Urothelium cell line (cell line): Measurements from ENCODE around the gene CHMP5.

Experiments used
- DNase-seq: peaks from one replicate; pipeline ENCODE4 v3.0.0; 2011; ENCODE audit warnings: low spot score, mixed read lengths
- FAIRE-seq: peaks from 2 replicates; lab custom pipeline; 2011; peaks lifted over from hg19 to GRCh38; lab: Jason Lieb, UNC

Gene CHMP5

DNA sequence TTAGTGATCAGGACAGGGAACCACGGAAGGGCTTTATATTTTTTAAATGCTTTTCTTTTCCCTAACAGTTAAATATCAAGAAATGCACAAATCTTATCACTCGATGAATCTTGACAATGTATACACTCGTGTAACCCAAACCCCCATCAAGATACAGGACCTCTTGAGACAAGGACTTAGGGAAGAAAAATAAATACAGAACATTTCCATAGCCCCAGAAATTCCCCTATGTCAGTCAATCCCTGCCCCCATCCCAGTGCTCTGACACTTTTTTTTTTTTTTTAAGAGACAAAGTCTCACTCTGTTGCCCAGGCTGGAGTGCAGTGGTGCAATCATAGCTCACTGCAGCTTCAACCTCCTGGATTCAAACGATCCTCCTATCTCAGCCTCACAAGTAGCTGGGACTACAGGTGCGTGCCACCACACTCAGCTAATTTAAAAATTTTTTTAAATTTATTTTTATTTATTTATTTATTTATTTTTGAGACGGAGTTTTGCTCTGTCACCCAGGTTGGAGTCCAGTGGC, 22.2 kb upstream of the CHMP5 start:
- FAIRE-seq, result no peak
- no peak for DNase-seq

DNA sequence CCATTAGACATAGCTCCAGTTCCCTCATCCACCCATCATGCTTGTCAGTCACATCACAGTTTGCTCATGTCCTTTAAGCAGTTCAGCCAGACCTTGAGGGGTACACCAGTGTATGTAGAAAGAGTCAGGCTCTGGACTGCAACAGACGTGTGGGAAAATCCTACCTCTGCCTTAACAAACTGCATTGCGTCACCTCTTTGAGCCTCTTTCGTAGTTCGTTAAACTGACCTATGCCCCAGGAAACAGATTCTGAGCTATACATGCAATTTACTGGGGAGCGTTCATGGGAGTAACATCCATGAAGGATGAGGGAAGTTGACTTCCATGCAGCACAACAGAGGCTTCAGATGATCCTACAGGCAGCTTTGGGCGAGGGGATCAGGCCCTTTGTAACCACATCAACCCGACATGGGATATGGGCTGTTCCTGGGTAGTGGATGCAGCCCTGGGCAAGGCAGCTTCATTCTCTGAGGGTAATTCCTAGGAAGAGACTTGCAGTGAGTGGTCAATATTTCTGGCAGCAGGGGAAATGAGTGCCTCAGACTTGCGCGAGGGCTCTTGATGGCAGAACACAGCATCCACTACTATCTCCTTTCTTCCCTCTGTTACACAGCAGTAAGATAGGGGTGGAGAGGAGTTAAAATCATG, 20.6 kb upstream of the CHMP5 start:
- FAIRE-seq (no peak), DNase-seq (no peak)

DNA sequence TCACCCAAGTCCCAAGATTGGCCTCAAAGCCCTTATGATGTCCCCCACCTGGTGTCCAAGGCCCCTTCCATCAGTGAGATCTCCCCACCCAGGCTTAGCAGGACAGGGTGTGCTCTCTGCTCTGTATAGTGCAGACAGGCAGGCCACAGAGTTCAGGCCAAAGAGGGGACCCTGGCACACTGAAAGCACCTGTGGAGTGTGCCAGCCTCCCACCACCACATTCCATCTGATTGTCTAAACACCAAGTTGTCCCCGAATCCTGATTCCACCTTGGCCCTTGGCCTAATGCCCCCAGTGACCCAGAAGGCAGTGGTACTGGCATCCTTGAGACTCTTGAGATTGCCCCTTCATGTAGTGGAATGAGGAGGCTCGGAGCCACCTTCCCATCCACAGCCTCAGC, 19.5 kb upstream of the CHMP5 start:
- no peak for FAIRE-seq

DNA sequence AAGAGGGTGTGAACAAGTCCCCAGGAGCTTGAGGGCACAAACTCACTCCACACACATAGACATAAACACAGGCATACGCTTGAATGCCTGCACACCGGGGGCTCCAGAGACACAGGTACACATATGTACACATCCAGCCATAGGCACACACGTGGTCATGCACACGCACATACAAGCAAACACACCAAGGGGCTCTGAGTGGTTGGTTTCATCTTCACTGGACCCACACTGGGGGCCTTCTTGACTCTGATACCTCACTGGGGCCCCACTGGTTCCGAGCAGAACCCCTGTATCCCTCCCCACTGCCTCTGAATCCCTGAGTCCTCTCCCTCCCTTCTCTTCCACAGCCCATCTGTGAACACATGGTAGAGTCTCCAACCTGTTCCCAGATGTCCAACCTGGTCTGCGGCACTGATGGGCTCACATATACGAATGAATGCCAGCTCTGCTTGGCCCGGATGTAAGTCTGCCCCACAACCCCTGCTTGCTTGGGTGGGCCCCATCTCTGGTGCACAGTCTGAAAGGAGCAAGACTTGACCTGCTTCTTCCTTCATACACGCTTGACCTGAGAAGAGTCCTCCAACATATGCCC, 18.5 kb upstream of the CHMP5 start:
- DNase-seq (no peak), FAIRE-seq (no peak)

More for the DNA sequence above, 19.5 kb upstream of the CHMP5 start:
- DNase-seq, result no peak

DNA sequence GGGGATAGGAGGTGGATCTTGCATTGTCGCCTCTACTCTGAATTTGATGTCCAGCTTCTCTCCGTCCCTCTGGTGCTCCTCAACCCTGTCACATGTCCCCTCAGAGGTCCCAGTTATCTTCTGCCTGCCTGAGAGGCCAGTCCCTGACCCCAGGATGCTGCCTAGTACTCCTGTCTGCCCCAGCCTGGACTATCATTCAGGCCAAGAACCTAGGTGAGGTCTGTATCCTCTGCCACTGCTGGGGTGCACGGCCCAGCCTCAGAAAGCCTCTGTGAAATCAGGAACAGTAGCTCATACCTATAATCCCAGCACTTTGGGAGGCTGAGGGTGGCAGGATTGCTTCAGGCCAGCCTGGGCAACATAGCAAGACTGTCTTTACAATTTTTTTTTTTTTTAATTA, 16.2 kb upstream of the CHMP5 start:
- DNase-seq (no peak), FAIRE-seq (no peak)

DNA sequence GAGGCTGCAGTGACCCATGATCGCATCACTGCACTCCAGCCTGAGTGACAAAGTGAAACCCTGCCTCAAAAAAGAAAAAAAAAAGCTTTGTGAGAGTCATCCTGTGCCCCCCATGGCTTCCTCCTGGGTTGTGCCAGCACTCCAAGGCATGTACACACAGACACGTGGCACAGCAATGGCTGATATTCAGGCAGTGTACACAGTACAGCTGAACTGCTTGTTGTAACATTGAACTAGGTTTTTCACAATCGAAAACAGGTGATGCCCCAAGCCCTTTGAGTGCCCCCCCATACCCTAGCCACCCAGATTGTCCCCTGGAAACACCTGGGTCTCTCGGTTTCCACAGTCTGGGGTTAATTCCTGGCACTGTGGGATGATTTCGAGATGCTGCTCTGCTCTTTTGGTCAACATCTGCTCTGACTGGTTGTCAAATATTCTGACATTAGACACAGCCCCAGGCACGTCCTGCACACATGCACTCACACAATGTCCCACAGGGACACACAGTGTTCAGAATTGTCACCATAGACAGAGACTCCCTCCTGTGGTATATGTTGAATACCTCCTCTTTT, 15.7 kb upstream of the CHMP5 start:
- FAIRE-seq, result no peak

DNA sequence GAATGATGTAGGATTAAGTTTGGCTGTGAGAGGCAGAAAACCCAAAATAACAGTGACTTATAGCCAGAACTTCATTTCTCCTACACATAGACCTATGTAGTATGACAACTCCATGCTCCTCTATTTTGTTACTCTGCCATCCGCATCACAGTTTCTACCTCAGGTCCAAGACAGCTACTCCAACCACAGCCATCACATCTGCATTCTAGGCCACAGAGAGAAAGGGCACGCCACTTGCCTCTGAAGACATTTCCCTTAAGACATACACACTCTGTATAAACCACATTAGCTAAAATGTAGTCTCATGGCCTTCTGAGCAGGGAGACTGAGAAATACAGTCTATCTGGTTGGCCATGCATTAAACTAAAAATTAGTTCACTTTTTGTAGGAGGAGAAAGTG, 14.9 kb upstream of the CHMP5 start:
- FAIRE-seq (peak; percentile 69), DNase-seq (no peak)

More for the DNA sequence above, 15.7 kb upstream of the CHMP5 start:
- no peak for DNase-seq

DNA sequence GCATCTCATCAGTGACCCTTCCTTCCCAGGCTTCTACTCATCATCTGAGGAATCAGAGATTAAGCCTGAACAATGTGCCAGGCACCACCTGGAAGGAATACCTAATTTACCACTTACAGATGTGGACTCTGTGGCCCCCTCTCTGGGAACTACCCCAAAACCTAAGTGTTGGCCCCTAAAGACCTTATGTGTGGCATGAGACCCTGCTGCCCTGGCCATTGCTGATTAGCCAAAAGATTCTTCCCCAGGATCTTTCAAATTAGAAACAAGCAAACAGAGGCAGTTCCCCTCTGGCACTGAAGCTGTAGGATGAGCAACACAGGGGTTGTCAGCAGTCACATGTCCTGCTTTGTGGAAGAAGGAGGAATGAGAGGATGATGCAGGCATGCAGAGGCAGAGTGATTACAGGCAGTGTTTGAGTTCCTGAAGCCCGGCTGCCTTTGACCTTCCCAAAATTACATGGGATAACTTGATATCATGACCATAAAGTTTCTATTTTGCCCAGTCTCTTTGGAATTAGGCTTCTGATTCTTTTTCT, 14.3 kb upstream of the CHMP5 start:
- DNase-seq (no peak), FAIRE-seq (no peak)

DNA sequence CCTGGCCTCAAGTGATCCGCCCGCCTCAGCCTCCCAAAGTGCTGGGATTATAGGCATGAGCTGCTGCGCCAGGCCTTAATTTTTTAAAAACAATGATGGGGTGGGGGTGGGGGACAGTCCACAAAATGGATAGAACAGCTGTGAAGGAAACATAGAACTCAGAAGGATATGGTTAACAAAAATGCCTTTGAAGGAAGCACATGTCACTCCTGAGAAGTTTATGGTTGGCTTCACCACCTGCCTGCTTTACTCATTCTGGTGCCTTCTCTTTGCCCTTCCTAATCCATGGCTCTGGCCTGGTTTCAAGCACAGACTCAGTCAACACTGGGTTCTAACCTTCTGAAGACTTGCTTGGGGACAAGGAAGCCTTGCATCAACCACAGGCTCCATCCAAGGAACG, 10.6 kb upstream of the CHMP5 start:
- no peak for DNase-seq
- no peak for FAIRE-seq

DNA sequence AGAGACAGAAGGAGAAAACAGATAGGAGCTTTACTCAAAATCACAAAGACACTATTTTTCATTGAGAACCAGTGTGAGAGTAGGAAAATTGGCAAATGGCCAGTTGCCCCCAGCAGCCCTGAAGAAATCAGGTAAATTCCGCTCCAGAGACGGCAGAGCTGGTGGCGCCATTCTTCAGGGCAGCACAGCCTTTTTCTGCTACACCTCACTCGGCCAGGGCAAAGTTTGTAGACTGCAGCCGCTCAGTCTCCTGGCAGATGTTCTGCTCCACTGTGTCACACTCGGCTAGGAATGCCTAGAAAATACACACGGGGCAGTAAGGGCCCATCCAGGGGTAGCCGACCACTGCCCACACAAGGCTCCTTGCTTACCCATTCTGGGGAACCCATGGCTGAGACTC, 9.8 kb upstream of the CHMP5 start:
- FAIRE-seq (no peak), DNase-seq (no peak)

DNA sequence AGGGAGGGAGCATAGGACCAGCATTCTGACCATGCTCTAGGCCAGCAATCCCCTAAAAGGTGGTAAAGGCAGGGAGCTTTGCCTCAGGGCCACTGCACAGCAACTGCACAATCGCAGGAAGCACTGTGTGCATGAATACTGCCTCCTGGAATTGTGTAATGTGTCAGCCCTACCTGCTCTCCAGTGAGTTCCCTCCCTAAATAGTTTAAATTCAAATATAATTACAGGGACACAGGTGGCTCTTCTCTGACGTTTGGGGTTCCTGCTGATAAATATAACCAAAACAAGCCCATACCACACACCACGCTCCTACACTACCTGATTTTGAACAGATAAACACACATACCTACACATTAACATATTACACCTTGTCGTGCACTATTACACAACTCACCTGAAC, 9.4 kb upstream of the CHMP5 start:
- FAIRE-seq (no peak), DNase-seq (no peak)

DNA sequence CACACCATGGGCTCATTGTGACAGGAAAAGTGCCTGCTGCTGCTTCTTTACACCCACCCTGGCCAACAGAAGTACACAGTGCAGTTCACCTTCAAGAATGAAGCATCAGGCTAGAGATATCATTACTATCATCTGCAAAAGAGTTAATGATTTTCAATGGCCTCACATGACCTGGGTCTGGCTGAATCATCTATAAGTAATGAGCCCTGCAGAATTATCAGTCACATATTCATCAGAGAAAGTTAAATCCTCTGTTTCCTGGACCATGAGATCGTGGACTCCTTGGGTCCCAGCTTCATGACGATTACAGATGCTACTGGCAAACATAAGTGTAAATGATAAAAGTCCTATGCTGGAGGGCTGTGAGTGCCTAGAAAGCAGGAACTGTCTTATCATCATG, 8.6 kb upstream of the CHMP5 start:
- FAIRE-seq (no peak), DNase-seq (no peak)

DNA sequence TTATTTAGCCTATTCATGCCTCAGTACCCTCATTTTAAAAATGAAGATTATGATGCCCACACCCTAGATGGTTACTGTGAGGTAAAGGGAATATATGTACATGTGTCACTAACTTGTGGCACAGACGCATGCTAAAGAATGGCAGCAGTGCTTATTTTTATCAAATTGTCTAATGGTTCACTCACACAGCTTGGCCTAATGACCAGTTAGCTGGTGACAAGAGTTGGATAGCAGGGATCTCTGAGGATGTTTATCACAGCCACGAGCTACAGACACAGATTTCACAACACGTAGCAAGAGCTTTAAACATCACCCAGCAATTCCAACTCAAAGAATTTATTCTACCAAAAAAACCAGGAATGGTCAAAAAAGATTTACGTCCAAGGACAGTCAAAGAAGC, 7.6 kb upstream of the CHMP5 start:
- FAIRE-seq, result no peak

DNA sequence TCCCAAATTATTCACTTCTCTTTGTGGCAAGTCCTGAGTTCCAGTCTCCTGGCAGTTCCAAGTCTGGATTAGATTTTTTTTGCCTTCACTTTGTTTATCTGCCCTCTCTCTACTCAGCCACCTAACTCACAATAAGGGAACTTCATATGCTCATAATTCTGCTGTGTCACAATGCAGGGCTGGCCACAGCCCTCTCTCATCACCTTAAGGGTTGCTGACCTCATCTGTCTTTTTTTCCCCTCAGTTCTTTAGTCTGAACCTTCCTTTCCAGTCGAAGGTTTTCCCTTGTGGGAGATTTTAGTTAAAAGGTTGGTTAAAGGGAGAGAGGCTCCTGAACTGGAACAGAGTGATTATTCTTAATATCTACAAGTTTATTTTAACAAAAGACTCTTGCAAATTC, 4.5 kb upstream of the CHMP5 start:
- DNase-seq, result no peak
- FAIRE-seq, result no peak

More for the DNA sequence above, 7.6 kb upstream of the CHMP5 start:
- no peak for DNase-seq

DNA sequence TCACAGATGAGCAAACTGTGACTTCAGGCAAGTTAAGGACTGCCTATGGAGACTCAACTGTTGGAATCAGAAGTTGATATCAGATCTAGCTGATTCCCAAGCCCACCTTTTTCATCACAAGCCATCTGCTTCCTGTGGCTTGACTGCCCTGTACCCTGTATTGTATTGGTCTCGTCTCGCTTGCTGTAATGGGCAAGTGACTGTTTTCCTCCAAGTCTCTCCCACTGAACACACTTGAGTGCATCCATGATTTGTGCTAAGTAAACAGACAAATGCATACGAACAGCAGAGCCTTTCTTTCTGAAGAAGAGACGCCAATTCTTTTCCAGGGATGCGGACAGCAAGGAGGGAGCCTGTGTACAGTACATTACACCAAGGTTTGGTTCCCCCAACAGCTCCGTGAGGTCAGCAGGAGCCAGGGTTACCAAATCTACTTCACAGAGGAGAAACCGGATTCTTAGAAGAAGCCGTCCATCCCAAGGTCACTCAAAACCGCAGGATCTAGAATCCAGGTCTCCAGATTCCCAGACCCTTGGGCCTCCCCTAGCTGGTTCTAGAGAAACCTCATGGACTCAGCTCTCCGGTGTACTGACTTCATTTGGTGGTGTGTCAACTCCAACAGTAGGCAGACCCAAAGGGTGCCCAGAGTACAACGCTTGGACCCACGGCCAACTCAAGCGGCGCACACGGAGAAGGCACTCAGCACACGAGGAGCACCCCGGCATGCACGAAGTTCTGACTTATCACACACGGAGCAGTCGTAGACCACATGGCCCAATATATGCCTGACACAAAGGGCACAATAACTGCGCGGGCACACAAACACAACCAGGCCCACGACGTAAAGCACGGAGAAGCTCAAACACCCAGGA, 1.5 kb upstream of the CHMP5 start:
- DNase-seq, result peak; percentile 27
- peak; percentile 35 for FAIRE-seq

DNA sequence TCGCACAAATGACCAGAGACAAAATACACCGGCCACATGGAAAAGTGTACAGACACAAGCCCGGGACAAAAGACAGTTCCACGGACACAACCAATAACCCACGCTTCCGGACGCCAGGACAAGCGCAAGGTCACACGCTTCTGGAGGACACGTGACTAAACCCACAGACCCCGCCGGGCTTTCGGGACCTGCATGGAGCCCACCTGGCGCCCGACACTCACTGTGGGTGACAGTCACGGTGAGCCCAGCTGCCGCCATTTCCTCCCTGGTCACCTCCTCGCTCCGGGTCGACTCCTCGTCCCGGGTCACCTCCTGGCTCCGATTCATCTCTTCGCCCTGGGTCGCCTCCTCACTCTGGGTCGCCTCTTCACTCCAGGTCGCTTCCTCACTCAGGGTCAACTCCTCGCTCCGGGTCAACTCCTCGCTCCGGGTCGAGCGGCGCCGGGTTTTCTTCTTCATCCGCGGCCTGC, 811 bp upstream of the CHMP5 start:
- no peak for FAIRE-seq
- peak; percentile 41 for DNase-seq

DNA sequence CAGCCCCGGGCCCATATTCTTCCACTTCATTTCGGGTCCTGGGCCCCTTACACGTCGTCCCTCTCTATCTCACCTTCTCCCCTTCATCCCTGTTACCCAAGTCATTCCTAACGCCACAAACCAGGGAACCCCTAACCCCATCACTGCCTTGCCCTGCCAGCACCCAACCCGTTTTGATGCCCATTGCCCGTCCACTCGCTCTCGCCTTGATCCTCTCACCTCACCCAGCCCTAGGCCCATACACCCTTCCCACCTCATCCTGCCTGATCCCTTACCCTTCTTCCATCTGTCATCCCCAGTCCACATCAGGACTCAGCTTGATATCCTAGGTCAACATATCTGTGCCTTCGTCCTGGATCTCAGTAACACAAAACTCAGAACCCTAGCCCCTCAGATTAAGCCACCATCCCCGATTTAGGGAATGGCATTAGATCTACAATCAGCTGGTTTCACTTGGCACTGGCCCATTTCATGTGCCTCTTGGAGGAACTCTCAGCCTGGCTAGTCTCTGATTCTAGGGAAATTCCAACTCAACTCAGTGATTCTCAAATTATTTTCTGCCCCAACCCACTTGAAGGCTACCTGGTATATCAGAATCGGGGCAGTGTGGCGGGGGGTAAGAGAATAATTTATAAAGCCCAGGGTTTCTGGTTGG, 489 bp downstream of the CHMP5 start:
- DNase-seq (no peak), FAIRE-seq (peak; percentile 56)

DNA sequence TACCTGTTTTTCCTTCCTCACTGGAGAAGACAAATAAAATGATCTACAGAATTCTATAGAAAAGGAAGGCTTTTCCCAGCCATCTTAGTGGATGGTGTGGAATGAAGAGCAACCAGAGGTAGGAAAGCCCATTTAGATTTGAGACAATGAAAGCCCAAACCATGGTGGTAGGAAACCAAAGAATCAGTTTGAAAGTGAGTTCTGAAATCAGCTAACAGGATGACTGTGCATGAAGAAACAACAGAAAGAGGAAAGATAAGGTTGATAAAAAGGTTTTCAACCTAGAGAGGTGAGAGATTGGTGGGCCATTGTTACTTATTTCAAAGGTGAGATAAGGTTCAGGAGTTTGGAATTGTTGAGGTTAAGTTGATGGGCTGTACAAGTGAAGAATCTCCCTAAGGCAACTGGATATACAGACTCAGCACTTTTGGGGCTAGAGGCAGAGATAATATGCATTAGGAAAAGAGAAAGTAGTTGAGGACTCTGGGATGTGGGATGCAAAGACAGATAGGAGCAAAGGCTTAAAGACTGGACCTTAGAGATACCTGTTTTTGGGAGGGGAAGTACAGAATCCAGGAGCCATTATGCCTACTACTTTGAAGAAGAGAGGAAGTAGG, 2.4 kb downstream of the CHMP5 start:
- FAIRE-seq, result no peak
- no peak for DNase-seq

DNA sequence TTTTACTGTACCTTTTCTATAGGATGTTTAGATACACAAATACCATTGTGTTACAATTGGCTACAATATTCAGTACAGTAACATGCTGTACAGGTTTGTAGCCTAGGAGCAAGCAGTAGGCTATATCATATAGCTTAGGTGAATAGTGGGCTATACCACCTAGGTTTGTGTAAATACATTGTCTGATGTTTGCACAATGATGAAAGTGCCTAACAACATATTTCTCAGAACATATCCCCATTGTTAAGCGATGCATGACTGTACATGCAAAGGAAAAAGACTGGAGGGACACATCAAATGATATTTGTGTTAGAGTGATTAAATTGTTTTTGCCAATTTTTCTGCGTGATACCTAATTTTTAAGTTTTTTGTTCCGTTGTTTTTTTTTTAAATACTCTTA, 5.3 kb downstream of the CHMP5 start:
- no peak for FAIRE-seq
- no peak for DNase-seq

DNA sequence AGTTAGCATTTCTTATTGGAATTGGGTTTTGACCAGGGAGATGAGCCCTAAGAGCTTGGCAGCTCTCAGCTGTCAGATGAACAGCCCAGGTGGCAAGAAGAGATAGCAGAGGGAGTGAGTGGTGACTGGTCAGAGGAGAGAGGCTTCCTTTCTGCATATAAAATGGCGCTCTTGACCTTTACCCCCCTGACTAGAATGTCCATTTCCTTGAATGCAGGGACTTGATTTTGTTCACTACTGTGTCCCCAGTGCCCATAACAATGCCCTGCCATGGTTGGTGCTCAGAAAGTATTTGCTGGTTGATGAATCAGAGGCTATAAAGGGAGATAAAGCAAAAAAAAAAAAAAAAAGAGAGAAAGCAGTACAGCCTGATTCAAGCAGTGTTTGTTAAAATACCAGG, 7.2 kb downstream of the CHMP5 start:
- no peak for FAIRE-seq
- no peak for DNase-seq
